Transverse colon (tissue), 4 donors: ENCODE results near the gene HSBP1L1. TPM values are rescaled to one million over a fixed set of nuclear protein-coding genes. Genes with fewer than 3 reads are reported as not detected.

Experiments
- DNase-seq: peaks from one replicate; pipeline ENCODE4 v3.0.0-alpha.2; 2019
- H3K27ac ChIP-seq, 4 donors: fragments of 200-600 bp; sonication (generic); 2 replicates each; pipeline ENCODE4 v1.5.1; 2016 to 2018; ENCODE audit warnings: inconsistent platforms in 4 of 4
- H3K27me3 ChIP-seq: fragments of 200-600 bp; sonication (generic); 2 replicates; pipeline ENCODE4 v1.5.1; 2017; ENCODE audit warnings: inconsistent platforms
- H3K36me3 ChIP-seq, 4 donors: fragments of 200-600 bp; sonication (generic); 2 replicates each; pipeline ENCODE4 v1.5.1; 2017 to 2019; ENCODE audit warnings: inconsistent platforms in 4 of 4
- H3K4me1 ChIP-seq, 4 donors: fragments of 200-600 bp; sonication (generic); 2 replicates each; pipeline ENCODE4 v1.5.1; 2017 to 2020; ENCODE audit warnings: inconsistent platforms in 4 of 4
- H3K4me3 ChIP-seq, 4 donors: fragments of 200-600 bp; sonication (generic); 1 replicate in 1 of 4; 2 replicates in 3 of 4; pipeline versions ENCODE4 v1.5.1 to v1.6.1; 2017 to 2019; ENCODE audit warnings: inconsistent platforms in 4 of 4
- H3K9me3 ChIP-seq, 2 donors: fragments of 200-600 bp; sonication (generic); 2 replicates each; pipeline ENCODE4 v1.5.1; 2017 to 2019; ENCODE audit warnings: inconsistent platforms in 2 of 2
- EP300 ChIP-seq: sonication (generic); formaldehyde crosslinking; IDR thresholded peaks from one replicate; pipeline ENCODE4 v1.6.1; 2017; ENCODE audit warnings: antibody characterized with exemption, low read depth
- POLR2A ChIP-seq: fragments of 450-650 bp; IDR thresholded peaks from one replicate; pipeline ENCODE4 v1.6.1; 2016; ENCODE audit warnings: antibody characterized with exemption, mild to moderate bottlenecking, moderate library complexity
- POLR2AphosphoS5 ChIP-seq, 3 donors: sonication (generic); formaldehyde crosslinking; IDR thresholded peaks; one replicate each; pipeline ENCODE4 v1.6.1; 2016; ENCODE audit warnings: antibody characterized with exemption in 3 of 3
- WGBS, 2 donors: methylation state at CpG; one replicate each; pipeline ENCODE4 v1.1.5; 2018; ENCODE audit warnings: low coverage in 1 of 2; 5-methylcytosine and 5-hydroxymethylcytosine counted together
- in situ Hi-C, 4 donors: fragments of 200-750 bp; cut with MboI; loops; one replicate each; pipeline versions ENCODE4 v1.15.0 to v1.15.1; 2017; ENCODE audit warnings: low sequenced_read_pairs in 3 of 4, low pct_ligation_motif_present in 1 of 4, low pct_unique_long_range_greater_than_20kb in 1 of 4
- intact Hi-C: fragments of 100-400 bp; cut with DNase I; formaldehyde crosslinking; loops from one replicate; pipeline ENCODE4 v1.15.1; 2023; ENCODE audit warnings: low total_unique reads
- total RNA-seq, 4 donors: library from RNA; depleted of rRNA; stranded (reverse); fragments of >200 nt; gene quantifications; one replicate each; pipeline ENCODE4 v1.1.0, GENCODE V29; 2016
- TF ChIP-seq, protein P1 (sequence below), 5 experiments: fragments of 200-600 bp in 3 of 5; fragments of 450-650 bp in 2 of 5; sonication (generic) in 3 of 5; IDR thresholded peaks; 1 replicate in 2 of 5; 2 replicates in 3 of 5; pipeline ENCODE4 v1.5.1; 2016 to 2017; ENCODE audit warnings: antibody characterized with exemption in 5 of 5, inconsistent platforms in 3 of 5, mild to moderate bottlenecking in 2 of 5, moderate library complexity in 1 of 5

The HSBP1L1 gene
- total RNA-seq, 4 donors from 2014 or later: 48.4 to 211 (median 109) TPM

DNA sequence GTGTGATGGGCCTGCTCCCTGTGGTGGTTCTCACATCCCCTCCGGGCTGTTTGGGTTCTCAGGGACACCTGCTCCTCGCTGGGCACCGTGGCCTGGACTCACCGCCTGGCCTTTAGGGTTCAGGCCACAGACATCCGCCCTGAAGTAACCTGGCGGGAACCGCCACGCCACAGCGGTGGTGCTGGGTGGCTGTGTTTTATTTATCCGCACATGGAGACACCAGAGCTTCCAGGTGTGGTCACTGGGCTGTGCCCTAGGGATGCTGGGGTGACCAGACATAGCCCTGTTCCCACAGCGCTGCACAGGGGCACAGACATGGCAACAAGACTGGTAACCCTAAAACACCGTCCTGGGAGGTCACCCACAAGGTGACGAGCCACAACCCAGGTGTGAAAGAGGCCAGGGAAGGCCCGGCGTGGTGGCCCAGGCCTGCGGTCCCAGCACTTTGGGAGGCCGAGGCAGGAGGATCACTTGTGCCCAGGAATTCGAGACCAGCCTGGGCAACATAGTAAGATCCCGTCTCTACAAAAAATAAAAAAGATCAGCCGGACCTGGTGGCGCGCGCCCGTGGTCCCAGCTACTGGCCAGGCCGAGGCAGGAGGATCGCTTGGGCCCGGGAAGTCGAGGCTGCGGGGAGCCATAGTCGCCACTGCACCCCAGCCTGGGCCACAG is 649 bp upstream of the HSBP1L1 start:
- intact Hi-C loops (no loop called here), in situ Hi-C loops (no loop called here)
- WGBS, 2 donors: 73 to 96% methylated on average over 5 to 30 of the region's 30 CpGs
- Histone ChIP-seq H3K9me3 (no peaks in the 10 kb centered on the region), H3K36me3 (peaks cover 0 to 5% (median 0%) of the 10 kb centered on the region in 4 donors), H3K4me1 (peaks cover 17 to 69% (median 44%) of the 10 kb centered on the region in 4 donors), H3K27me3 (no peaks in the 10 kb centered on the region), H3K27ac (peak overlapping the region; percentile 90 to 93 (median 92)), H3K4me3 (peak overlapping the region; percentile 48 to 79 (median 71))
- DNase-seq: no peak
- TF ChIP-seq, protein P1, sequence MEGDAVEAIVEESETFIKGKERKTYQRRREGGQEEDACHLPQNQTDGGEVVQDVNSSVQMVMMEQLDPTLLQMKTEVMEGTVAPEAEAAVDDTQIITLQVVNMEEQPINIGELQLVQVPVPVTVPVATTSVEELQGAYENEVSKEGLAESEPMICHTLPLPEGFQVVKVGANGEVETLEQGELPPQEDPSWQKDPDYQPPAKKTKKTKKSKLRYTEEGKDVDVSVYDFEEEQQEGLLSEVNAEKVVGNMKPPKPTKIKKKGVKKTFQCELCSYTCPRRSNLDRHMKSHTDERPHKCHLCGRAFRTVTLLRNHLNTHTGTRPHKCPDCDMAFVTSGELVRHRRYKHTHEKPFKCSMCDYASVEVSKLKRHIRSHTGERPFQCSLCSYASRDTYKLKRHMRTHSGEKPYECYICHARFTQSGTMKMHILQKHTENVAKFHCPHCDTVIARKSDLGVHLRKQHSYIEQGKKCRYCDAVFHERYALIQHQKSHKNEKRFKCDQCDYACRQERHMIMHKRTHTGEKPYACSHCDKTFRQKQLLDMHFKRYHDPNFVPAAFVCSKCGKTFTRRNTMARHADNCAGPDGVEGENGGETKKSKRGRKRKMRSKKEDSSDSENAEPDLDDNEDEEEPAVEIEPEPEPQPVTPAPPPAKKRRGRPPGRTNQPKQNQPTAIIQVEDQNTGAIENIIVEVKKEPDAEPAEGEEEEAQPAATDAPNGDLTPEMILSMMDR (IDR thresholded peaks at IDR 0.05): no peak
- TF ChIP-seq POLR2AphosphoS5 (IDR thresholded peaks at IDR 0.05) (no peak), EP300 (no peak), POLR2A (no peak)

DNA sequence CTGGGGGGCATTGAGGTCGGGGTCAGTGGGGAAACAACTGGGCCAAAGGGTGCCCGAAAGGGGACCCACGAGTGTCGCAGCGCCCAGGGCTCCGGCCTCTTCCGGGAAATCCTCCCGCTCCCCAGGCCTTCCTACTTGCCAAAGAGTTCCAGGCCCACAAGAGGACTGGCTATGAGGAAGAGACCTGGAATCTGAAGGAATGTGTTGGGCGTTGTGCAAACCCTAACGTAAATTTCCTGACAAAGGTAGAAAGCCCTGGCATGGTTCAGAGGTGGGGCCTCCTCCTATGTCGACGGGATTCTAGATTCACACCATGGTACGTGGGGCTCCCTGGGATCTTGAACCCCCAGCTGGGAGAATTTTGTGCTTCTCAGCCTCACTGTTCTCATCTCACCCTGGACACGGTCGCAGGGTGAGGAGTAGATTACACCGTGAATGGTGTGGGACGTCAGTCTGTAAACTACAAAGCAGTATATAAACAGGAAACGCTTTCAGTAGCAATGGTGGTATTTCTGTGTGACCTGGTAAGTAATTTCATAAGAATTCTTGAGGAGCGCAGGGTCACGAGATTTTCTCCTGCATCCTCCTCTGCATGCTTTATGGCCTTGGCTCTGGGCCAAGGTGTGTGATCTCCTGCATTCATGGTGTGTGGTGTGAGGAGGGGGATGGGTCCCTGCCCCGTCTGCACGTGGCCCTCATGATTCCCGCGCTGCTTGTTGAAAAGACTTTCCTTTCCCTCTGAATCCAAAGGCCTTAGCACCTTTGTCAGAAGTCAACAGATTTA is 868 bp downstream of the HSBP1L1 start:
- in situ Hi-C loops: no loop called here
- H3K36me3 ChIP-seq: peaks cover 0 to 5% (median 0%) of the 10 kb centered on the region in 4 donors
- intact Hi-C loops: no loop called here

DNA sequence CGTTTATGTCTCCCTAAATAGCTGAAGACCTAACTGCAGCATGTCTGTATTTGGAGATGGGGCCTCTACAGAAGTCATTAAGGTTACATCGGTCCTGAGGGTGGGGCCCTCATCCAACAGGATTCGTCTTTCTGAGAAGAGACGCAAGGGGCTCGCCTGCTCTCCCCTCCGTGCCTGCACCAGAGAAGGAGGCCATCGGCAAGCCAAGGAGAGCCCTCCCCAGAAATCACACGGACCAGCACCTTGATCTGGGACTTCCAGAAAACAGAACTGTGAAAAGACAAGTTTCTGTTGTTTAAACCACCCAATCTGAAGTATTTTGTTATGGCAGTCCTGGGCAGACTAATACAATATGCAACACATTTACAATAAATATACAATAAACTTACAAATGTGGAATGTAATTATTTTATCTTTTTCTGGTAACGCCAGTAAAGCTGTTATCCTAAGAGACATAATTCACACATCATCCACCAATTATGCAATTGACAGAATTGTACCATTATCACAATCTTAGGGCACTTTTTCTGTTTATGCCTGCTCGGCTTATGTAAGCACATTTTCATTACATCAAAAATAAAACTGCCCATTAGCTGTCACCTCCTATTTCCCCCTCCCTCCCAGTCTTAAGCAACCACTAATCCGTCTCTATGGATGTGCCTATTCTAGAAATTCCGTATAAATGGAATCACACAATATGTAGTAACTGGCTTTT is 6.1 kb downstream of the HSBP1L1 start:
- Histone ChIP-seq H3K9me3 (no peaks in the 10 kb centered on the region), H3K36me3 (peaks cover 0 to 24% (median 4%) of the 10 kb centered on the region in 4 donors), H3K27ac (no peak overlapping the region), H3K4me1 (peaks cover 9 to 30% (median 11%) of the 10 kb centered on the region in 4 donors), H3K27me3 (no peaks in the 10 kb centered on the region), H3K4me3 (no peak overlapping the region)
- TF ChIP-seq, protein P1 (IDR thresholded peaks at IDR 0.05): no peak
- TF ChIP-seq POLR2AphosphoS5 (IDR thresholded peaks at IDR 0.05) (no peak), EP300 (no peak), POLR2A (no peak)
- DNase-seq: no peak
- intact Hi-C loops: no loop called here
- in situ Hi-C loops: no loop called here
- 86% methylated on average over 4 to 12 of the region's 12 CpGs for WGBS, 2 donors

More for the DNA sequence above, 868 bp downstream of the HSBP1L1 start:
- H3K27ac ChIP-seq: peak overlapping the region; percentile 90 to 93 (median 92)
- peaks cover 13 to 57% (median 37%) of the 10 kb centered on the region in 4 donors for H3K4me1 ChIP-seq
- H3K4me3 ChIP-seq: peak overlapping the region; percentile 48 to 79 (median 71)
- TF ChIP-seq POLR2AphosphoS5 (IDR thresholded peaks at IDR 0.05) (peak; percentile 29 to 67 (median 65)), EP300 (peak; percentile 3), POLR2A (peak; percentile 46)
- TF ChIP-seq, protein P1 (IDR thresholded peaks at IDR 0.05): no peak
- H3K27me3 ChIP-seq: no peaks in the 10 kb centered on the region
- DNase-seq: peak; percentile 80
- WGBS, 2 donors: 16 to 19% methylated on average over 11 to 22 of the region's 24 CpGs
- no peaks in the 10 kb centered on the region for H3K9me3 ChIP-seq
